ENCODE data around the gene KCNJ12. TPM values are rescaled to one million over a fixed set of nuclear protein-coding genes. Genes with fewer than 3 reads are reported as not detected.
"Not testable (repeated sequence)": the region's sequence is repeated elsewhere in the genome, so short reads cannot be mapped to it uniquely, and the experiment has no call there.

The KCNJ12 gene
- total RNA-seq, 1 experiment from 2014 or later: 5.2 TPM

GRCh38 chr17:21434976-21435375, 58.8 kb downstream of the KCNJ12 start:
- H3K27me3 ChIP-seq, H3K4me3 ChIP-seq, H3K36me3 ChIP-seq, DNase-seq, H3K9me3 ChIP-seq: not testable (repeated sequence)

- not testable (repeated sequence) for H3K9me3 ChIP-seq
Measured at GRCh38 chr17:21436481-21436880, 60.3 kb downstream of the KCNJ12 start.

GRCh38 chr17:21436883-21437836, 61.0 kb downstream of the KCNJ12 start:
- H3K9me3 ChIP-seq, H3K27me3 ChIP-seq, H3K36me3 ChIP-seq, H3K4me3 ChIP-seq, DNase-seq: not testable (repeated sequence)

More at GRCh38 chr17:21436481-21436880, 60.3 kb downstream of the KCNJ12 start:
- H3K36me3 ChIP-seq, H3K4me3 ChIP-seq, DNase-seq, H3K27me3 ChIP-seq: not testable (repeated sequence)

- H3K27me3 ChIP-seq, DNase-seq, H3K9me3 ChIP-seq, H3K36me3 ChIP-seq, H3K4me3 ChIP-seq: not testable (repeated sequence)
Measured at GRCh38 chr17:21438316-21439014, 62.3 kb downstream of the KCNJ12 start.

- H3K36me3 ChIP-seq, H3K9me3 ChIP-seq, H3K27me3 ChIP-seq, DNase-seq, H3K4me3 ChIP-seq: not testable (repeated sequence)
Measured at GRCh38 chr17:21439015-21439336, 62.8 kb downstream of the KCNJ12 start.

GRCh38 chr17:21445091-21445650, 69.0 kb downstream of the KCNJ12 start:
- no peak overlapping the region for H3K4me3 ChIP-seq
- no peak for DNase-seq
- no peaks in the 10 kb centered on the region for H3K36me3 ChIP-seq
- no peaks in the 10 kb centered on the region for H3K9me3 ChIP-seq
- H3K27me3 ChIP-seq: no peaks in the 10 kb centered on the region

- DNase-seq, H3K36me3 ChIP-seq, H3K4me3 ChIP-seq, H3K27me3 ChIP-seq, H3K9me3 ChIP-seq: not testable (repeated sequence)
Measured at GRCh38 chr17:21447552-21447951, 71.4 kb downstream of the KCNJ12 start.

GRCh38 chr17:21449891-21450290, 73.7 kb downstream of the KCNJ12 start:
- not testable (repeated sequence) for H3K27me3 ChIP-seq, H3K4me3 ChIP-seq, H3K36me3 ChIP-seq, DNase-seq, H3K9me3 ChIP-seq

GRCh38 chr17:21451975-21452374, 75.8 kb downstream of the KCNJ12 start:
- Histone ChIP-seq H3K9me3 (peaks cover 5% of the 10 kb centered on the region), H3K27me3 (no peaks in the 10 kb centered on the region), H3K36me3 (no peaks in the 10 kb centered on the region), H3K4me3 (no peak overlapping the region)
- no peak for DNase-seq

GRCh38 chr17:21452377-21453143, 76.4 kb downstream of the KCNJ12 start:
- Histone ChIP-seq H3K4me3 (no peak overlapping the region), H3K36me3 (no peaks in the 10 kb centered on the region), H3K27me3 (peaks cover 3% of the 10 kb centered on the region), H3K9me3 (peaks cover 5% of the 10 kb centered on the region)
- no peak for DNase-seq

- H3K27me3 ChIP-seq: peaks cover 11% of the 10 kb centered on the region
- no peak for DNase-seq
- H3K9me3 ChIP-seq: peaks cover 5% of the 10 kb centered on the region
- no peaks in the 10 kb centered on the region for H3K36me3 ChIP-seq
- no peak overlapping the region for H3K4me3 ChIP-seq
Measured at GRCh38 chr17:21453144-21453898, 77.2 kb downstream of the KCNJ12 start.

- H3K27me3 ChIP-seq: peaks cover 18% of the 10 kb centered on the region
- H3K9me3 ChIP-seq, H3K4me3 ChIP-seq, H3K36me3 ChIP-seq, DNase-seq: not testable (repeated sequence)
Measured at GRCh38 chr17:21454006-21454405, 77.8 kb downstream of the KCNJ12 start.

GRCh38 chr17:21454441-21454840, 78.3 kb downstream of the KCNJ12 start:
- H3K36me3 ChIP-seq: no peaks in the 10 kb centered on the region
- no peak for DNase-seq
- peaks cover 5% of the 10 kb centered on the region for H3K9me3 ChIP-seq
- no peak overlapping the region for H3K4me3 ChIP-seq
- H3K27me3 ChIP-seq: peaks cover 22% of the 10 kb centered on the region

GRCh38 chr17:21455761-21456160, 79.6 kb downstream of the KCNJ12 start:
- no peak for DNase-seq
- no peak overlapping the region for H3K4me3 ChIP-seq
- H3K36me3 ChIP-seq: no peaks in the 10 kb centered on the region
- H3K9me3 ChIP-seq: peaks cover 5% of the 10 kb centered on the region
- peaks cover 33% of the 10 kb centered on the region for H3K27me3 ChIP-seq

GRCh38 chr17:21456449-21456848, 80.3 kb downstream of the KCNJ12 start:
- not testable (repeated sequence) for DNase-seq, H3K9me3 ChIP-seq, H3K4me3 ChIP-seq, H3K36me3 ChIP-seq
- peaks cover 36% of the 10 kb centered on the region for H3K27me3 ChIP-seq

Measured in MG63 (cell line).